ENCODE data around the gene CHD5.

DNA sequence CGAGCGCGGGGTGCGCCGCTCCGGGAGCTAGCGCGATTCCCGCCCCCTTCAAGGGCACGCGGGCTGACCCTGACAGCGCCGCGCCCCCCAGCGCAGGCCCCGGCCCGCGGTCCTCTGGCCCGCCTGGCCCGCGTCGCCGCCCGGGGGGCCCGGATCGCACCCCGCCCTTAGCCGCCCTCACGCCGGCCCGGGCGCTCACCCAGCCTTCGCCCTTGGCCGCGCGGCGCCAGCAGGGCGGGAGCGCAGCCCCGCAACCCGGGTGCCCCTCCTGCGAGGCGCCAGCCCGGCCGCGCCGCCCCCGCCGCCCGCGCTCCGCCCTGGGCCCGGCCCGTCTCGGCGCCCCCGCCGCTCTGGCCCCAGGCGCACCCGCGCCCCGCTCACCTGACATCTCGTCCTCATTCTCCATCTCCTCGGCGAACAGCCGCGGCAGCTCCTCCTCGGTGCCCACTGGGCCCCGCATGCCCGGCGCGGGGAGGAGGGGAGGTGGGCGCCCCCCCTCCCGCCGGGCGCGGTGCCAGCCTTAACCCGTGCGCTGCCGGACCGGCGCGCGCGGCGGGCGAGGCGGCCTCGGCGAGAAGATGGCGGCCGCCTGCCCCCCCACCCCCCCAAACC lies 451 bp downstream of the CHD5 start:
- TF ChIP-seq SMC3 (IDR thresholded peaks at IDR 0.05; ENCODE audit: low read depth, low read length) (no peak), POLR2A (IDR thresholded peaks at IDR 0.05; ENCODE audit: low read depth, low read length) (no peak), CHD1 (IDR thresholded peaks at IDR 0.05; ENCODE audit: low read depth, low read length) (no peak), MAFK (IDR thresholded peaks at IDR 0.05; ENCODE audit: low read depth, low read length) (no peak), RFX5 (IDR thresholded peaks at IDR 0.05; ENCODE audit: low read depth, low read length) (no peak), RAD21 (IDR thresholded peaks at IDR 0.05; ENCODE audit: low read length) (no peak)
- TF ChIP-seq, protein P1, sequence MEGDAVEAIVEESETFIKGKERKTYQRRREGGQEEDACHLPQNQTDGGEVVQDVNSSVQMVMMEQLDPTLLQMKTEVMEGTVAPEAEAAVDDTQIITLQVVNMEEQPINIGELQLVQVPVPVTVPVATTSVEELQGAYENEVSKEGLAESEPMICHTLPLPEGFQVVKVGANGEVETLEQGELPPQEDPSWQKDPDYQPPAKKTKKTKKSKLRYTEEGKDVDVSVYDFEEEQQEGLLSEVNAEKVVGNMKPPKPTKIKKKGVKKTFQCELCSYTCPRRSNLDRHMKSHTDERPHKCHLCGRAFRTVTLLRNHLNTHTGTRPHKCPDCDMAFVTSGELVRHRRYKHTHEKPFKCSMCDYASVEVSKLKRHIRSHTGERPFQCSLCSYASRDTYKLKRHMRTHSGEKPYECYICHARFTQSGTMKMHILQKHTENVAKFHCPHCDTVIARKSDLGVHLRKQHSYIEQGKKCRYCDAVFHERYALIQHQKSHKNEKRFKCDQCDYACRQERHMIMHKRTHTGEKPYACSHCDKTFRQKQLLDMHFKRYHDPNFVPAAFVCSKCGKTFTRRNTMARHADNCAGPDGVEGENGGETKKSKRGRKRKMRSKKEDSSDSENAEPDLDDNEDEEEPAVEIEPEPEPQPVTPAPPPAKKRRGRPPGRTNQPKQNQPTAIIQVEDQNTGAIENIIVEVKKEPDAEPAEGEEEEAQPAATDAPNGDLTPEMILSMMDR (conservative IDR thresholded peaks at IDR 0.05; ENCODE audit: low read depth, low read length): no peak

Data from IMR-90 (cell line).